Omental fat pad (tissue), 4 donors: ENCODE data around the gene GALR2. TPM values are rescaled to one million over a fixed set of nuclear protein-coding genes. Genes with fewer than 3 reads are reported as not detected.

Source experiments
- ATAC-seq: fragments of 150-250 bp; one replicate; pipeline ENCODE4 v1.9.1; 2016; ENCODE audit warnings: mild to moderate bottlenecking, moderate library complexity; ENCODE audit not compliant: low FRiP score
- DNase-seq: peaks from one replicate; pipeline ENCODE4 v3.0.0-alpha.2; 2019; ENCODE audit warnings: low spot score
- small RNA-seq: library from RNA; depleted of rRNA; stranded (forward); fragments of <200 nt; gene quantifications from one replicate; pipeline ENCODE3, GENCODE V24; 2016
- total RNA-seq, 4 donors: library from RNA; depleted of rRNA; stranded (reverse); fragments of >200 nt; gene quantifications; one replicate each; pipeline ENCODE4 v1.1.0, GENCODE V29; 2016
- TF ChIP-seq, protein P1 (sequence below), 3 donors: fragments of 450-650 bp; IDR thresholded peaks; one replicate each; pipeline ENCODE4 v1.5.1; 2016 to 2017; ENCODE audit warnings: antibody characterized with exemption in 3 of 3, mild to moderate bottlenecking in 3 of 3, moderate library complexity in 2 of 3

Gene GALR2
- total RNA-seq, 4 donors from 2014 or later: 0.50 TPM; not detected in 3

DNA sequence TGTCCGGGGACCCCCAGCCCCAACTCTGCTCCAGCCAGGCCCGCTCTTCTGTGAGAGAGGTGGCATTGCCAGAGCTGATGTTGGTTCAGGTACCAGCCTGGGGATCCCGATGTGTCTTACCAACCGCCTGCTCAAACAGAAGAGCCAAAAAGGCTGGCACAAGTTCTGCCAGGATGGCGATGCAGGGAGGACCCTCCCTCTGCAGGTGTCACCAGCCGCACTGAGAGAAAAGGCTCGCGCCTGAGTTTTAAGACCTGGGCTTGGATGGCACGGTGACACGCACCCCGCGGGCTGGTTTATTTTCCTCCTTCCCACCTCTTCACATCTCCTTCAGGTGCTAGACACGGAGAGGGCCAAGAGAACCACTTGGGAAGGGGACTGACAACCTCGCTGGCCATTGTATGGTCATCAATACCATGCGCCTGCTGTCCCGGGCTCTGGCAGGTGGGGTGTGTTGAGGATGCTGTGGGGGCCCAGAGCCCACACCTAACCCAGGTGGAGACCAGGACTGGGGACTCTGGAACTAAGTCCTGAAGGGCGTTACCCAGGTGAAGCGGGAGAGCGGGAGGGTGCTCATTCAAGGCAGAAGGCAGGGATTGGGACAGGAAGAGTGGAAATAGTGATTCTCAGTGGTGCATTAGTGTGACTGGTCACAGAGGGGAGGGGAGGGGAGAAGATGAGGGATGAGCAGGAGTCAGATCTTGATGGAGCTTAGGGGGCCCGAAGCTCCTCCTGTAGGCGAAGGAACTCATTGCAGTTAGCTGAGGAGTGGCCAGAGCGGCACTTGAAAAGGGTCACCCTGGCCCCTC, 50.2 kb downstream of the GALR2 start:
- TF ChIP-seq, protein P1, sequence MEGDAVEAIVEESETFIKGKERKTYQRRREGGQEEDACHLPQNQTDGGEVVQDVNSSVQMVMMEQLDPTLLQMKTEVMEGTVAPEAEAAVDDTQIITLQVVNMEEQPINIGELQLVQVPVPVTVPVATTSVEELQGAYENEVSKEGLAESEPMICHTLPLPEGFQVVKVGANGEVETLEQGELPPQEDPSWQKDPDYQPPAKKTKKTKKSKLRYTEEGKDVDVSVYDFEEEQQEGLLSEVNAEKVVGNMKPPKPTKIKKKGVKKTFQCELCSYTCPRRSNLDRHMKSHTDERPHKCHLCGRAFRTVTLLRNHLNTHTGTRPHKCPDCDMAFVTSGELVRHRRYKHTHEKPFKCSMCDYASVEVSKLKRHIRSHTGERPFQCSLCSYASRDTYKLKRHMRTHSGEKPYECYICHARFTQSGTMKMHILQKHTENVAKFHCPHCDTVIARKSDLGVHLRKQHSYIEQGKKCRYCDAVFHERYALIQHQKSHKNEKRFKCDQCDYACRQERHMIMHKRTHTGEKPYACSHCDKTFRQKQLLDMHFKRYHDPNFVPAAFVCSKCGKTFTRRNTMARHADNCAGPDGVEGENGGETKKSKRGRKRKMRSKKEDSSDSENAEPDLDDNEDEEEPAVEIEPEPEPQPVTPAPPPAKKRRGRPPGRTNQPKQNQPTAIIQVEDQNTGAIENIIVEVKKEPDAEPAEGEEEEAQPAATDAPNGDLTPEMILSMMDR (IDR thresholded peaks at IDR 0.05): no peak
- ATAC-seq (no peak), DNase-seq (no peak)

DNA sequence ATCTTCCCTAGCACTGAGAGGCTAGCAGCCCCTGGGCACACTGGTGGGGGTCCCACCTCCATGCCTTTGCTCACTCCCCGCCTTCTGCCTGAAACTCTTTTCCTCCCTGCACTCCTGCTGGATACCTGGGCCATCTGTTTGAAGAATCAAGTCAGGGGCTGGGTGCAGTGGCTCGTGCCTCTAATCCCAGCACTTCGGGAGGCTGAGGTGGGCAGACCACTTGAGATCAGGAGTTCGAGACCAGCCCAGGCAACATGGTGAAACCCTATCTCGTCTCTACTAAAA, 50.8 kb downstream of the GALR2 start:
- no peak for DNase-seq
- TF ChIP-seq, protein P1 (IDR thresholded peaks at IDR 0.05): no peak

DNA sequence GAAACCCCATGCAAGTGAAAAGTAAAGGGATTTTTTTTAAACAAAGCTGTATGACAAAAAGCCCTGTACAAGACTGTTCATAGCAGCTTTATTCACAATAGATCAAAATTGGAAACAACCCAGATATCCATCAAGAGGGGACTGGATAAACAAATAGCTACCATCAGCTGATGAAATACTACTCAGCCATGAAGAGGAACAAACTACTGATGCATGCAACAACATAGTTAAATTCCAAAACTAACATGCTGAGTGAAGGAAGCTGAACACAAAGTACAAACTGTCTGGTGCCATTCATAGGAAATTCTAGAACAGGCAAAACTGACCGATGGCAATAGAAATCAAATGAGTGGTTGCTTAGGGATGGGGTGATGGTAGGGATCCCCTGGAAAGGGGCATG, 51.3 kb downstream of the GALR2 start:
- DNase-seq (no peak), ATAC-seq (no peak)
- TF ChIP-seq, protein P1 (IDR thresholded peaks at IDR 0.05): no peak

More for the DNA sequence above, 50.8 kb downstream of the GALR2 start:
- no peak for ATAC-seq

Small RNA genes within 50 kb of the gene (small RNA-seq; reads per million reads assigned to genes)
- gene MIR6868: not detected

Other genes with a start within 250 kb of the GALR2 start
- 10 to 100 TPM in 2 of 4 donors, 1 to 10 TPM in 2; 3.2 to 27.1 (median 8.2) TPM for gene UNC13D, start 230.4 kb upstream of the GALR2 start, total RNA-seq
- gene WBP2, start 219.4 kb upstream of the GALR2 start, total RNA-seq: 10 to 100 TPM; 43.1 to 72.3 (median 50.2) TPM
- 10 to 100 TPM; 18.5 to 53.8 (median 29.6) TPM for gene TRIM47, start 196.2 kb upstream of the GALR2 start, total RNA-seq
- 10 to 100 TPM; 10.0 to 37.4 (median 16.2) TPM for gene TRIM65, start 177.8 kb upstream of the GALR2 start, total RNA-seq
- 10 to 100 TPM; 24.9 to 46.0 (median 35.6) TPM for gene MRPL38, start 169.9 kb upstream of the GALR2 start, total RNA-seq
- gene FBF1, start 133.7 kb upstream of the GALR2 start, total RNA-seq: 1 to 10 TPM; 4.7 to 8.8 (median 7.0) TPM
- 100 to 1,000 TPM in 3 of 4 donors, 10 to 100 TPM in 1; 63.7 to 176 (median 123) TPM for gene ACOX1, start 95.6 kb upstream of the GALR2 start, total RNA-seq
- 10 to 100 TPM; 17.5 to 28.6 (median 19.9) TPM for gene TEN1, start 95.5 kb upstream of the GALR2 start, total RNA-seq
- gene CDK3, start 73.9 kb upstream of the GALR2 start, total RNA-seq: 1 to 10 TPM; 5.0 to 8.0 (median 5.8) TPM
- gene EVPL, start 47.5 kb upstream of the GALR2 start, total RNA-seq: 1 to 10 TPM in 3 of 4 donors, under 1 TPM in 1; 0.47 to 3.7 (median 1.4) TPM
- 10 to 100 TPM; 42.3 to 62.0 (median 49.6) TPM for gene SRP68, start 2.3 kb upstream of the GALR2 start, total RNA-seq
- gene ZACN, start 4.4 kb downstream of the GALR2 start, total RNA-seq: not detected
- gene EXOC7, start 29.0 kb downstream of the GALR2 start, total RNA-seq: 10 to 100 TPM; 69.3 to 93.9 (median 74.1) TPM
- under 1 TPM in 1 of 4 donors, not detected in 3; 0.46 TPM for gene FOXJ1, start 66.5 kb downstream of the GALR2 start, total RNA-seq
- 10 to 100 TPM in 3 of 4 donors, 1 to 10 TPM in 1; 8.4 to 23.5 (median 17.4) TPM for gene RNF157, start 165.7 kb downstream of the GALR2 start, total RNA-seq
- gene UBALD2, start 190.6 kb downstream of the GALR2 start, total RNA-seq: 10 to 100 TPM in 2 of 4 donors, 1 to 10 TPM in 2; 7.0 to 25.9 (median 13.7) TPM
- gene QRICH2, start 233.5 kb downstream of the GALR2 start, total RNA-seq: 1 to 10 TPM; 1.2 to 1.8 (median 1.6) TPM